Activated T-cell treated with anti-CD3 and anti-CD28 coated beads, Interleukin-2, amount 50 U/mL, for 4 hours (primary cell): ENCODE results near the gene PLB1. TPM values are rescaled to one million over a fixed set of nuclear protein-coding genes. Genes with fewer than 3 reads are reported as not detected.

ENCODE experiments used
- ATAC-seq, 2 donors: fragments of 200-7000 bp; cut with Tn5 transposase; one replicate each; pipeline ENCODE4 v1.10.0; 2021
- DNase-seq: peaks from one replicate; pipeline ENCODE4 v3.0.0-alpha.2; 2020
- H3K27me3 Mint-ChIP-seq: one replicate; pipeline ENCODE4 v1.8.0; 2021; ENCODE audit warnings: low read depth, mixed read lengths
- H3K36me3 Mint-ChIP-seq: one replicate; pipeline ENCODE4 v1.8.0; 2022; ENCODE audit warnings: mixed read lengths; ENCODE audit not compliant: insufficient read depth
- H3K4me1 Mint-ChIP-seq: one replicate; pipeline ENCODE4 v1.8.0; 2021; ENCODE audit warnings: low read depth, mixed read lengths
- H3K4me3 Mint-ChIP-seq: one replicate; pipeline ENCODE4 v1.8.0; 2021; ENCODE audit warnings: mild to moderate bottlenecking, moderate library complexity, mixed read lengths
- H3K9me3 Mint-ChIP-seq: one replicate; pipeline ENCODE4 v1.8.0; 2021; ENCODE audit warnings: mixed read lengths
- total RNA-seq, 3 donors: library from RNA; stranded (reverse); gene quantifications; one replicate each; pipeline ENCODE4 v1.2.1, GENCODE V29; 2021

PLB1 gene
- total RNA-seq, 3 donors from 2014 or later = 0.05 to 0.10 TPM; not detected in 1

DNA sequence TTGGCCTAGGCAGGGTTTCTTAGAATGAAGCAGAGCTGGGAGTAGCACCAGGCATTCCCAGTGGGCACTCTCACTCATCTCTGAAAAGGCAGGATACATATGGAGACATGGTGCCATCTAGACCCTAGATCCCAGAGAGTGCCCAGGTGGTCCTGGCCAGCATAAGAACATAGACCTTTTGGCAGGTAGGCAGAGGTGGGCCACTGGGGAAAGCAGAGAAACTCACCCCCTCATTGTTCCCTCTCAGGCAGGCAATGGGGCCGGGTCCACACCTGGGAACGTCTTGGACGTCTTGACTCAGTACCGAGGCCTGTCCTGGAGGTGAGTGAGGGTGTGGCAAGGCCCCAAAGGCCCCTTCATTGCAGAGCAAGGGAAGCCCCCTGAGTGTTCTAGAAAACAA lies 69.2 kb downstream of the PLB1 start:
- DNase-seq (no peak), ATAC-seq (no peak)
- Mint-ChIP-seq H3K27me3 (peaks cover 4% of the 10 kb centered on the region), H3K9me3 (no peaks in the 10 kb centered on the region), H3K4me1 (peaks cover 13% of the 10 kb centered on the region), H3K4me3 (no peak overlapping the region), H3K36me3 (no peaks in the 10 kb centered on the region)

DNA sequence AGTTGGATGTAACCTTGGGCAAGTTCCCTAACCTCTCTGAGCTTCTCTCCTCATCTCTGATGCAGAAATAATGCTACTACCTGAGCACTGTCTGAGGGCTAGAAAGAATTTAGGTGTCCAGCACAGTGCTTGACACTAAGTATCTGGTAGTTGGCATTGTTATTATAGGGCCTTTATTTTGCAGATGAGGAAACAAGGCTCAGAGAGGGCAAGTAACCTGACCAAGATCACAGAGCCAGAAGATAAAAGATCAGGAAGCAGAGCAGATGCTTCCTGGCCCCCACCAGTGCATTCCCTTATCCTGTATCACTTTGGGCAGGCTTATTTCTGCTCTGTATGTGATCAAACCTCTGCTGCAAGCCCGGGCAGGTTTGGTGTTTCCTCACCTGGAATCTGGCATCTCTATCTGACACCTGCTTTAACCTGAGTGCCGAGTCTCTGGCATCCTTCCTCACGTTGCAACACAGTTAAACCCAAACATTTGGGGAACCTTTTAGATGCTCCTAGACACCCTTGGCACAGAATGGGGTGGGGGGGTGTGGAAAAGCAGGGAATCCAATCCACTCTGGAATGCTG lies 69.9 kb downstream of the PLB1 start:
- Mint-ChIP-seq H3K4me3 (peak overlapping the region; percentile 87), H3K9me3 (no peaks in the 10 kb centered on the region), H3K27me3 (peaks cover 4% of the 10 kb centered on the region), H3K36me3 (no peaks in the 10 kb centered on the region), H3K4me1 (peaks cover 13% of the 10 kb centered on the region)
- DNase-seq = no peak
- no peak for ATAC-seq

GRCh38 chr2:28566521-28567041 lies 70.7 kb downstream of the PLB1 start:
- ATAC-seq (peak; percentile 97), DNase-seq (peak; percentile 91)
- peaks cover 13% of the 10 kb centered on the region for H3K4me1 Mint-ChIP-seq
- peaks cover 4% of the 10 kb centered on the region for H3K27me3 Mint-ChIP-seq
- peak overlapping the region; percentile 87 for H3K4me3 Mint-ChIP-seq
- peaks cover 5% of the 10 kb centered on the region for H3K9me3 Mint-ChIP-seq
- no peaks in the 10 kb centered on the region for H3K36me3 Mint-ChIP-seq

- Mint-ChIP-seq H3K4me1 (peaks cover 13% of the 10 kb centered on the region), H3K27me3 (peaks cover 4% of the 10 kb centered on the region), H3K4me3 (peak overlapping the region; percentile 87), H3K9me3 (peaks cover 7% of the 10 kb centered on the region), H3K36me3 (no peaks in the 10 kb centered on the region)
- ATAC-seq = peak; percentile 32 to 43
- no peak for DNase-seq
Measured at GRCh38 chr2:28567061-28567471, 71.2 kb downstream of the PLB1 start.

DNA sequence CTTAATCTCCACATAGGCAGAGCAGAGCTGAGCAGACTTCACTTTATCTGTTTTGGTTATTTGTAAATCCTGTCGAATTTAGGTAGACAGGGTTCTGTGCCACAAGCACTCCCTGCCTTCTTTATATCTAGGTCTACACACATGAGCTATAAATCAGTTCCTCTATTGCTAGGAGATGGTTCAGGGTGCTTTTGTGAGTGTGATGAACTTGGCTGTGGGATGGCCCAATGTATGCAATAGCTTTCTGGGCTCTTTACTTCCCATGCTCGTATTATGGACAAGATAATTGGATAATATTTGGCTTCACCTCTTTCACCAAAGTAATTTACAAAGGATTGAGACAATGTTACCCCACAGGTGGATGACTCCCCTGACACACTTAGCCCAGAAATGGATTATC lies 72.2 kb downstream of the PLB1 start:
- DNase-seq (no peak), ATAC-seq (no peak)
- Mint-ChIP-seq H3K9me3 (peaks cover 7% of the 10 kb centered on the region), H3K36me3 (no peaks in the 10 kb centered on the region), H3K4me1 (peaks cover 13% of the 10 kb centered on the region), H3K27me3 (peaks cover 1% of the 10 kb centered on the region), H3K4me3 (peak overlapping the region; percentile 87)

- no peak for DNase-seq
- Mint-ChIP-seq H3K36me3 (no peaks in the 10 kb centered on the region), H3K9me3 (peaks cover 7% of the 10 kb centered on the region), H3K27me3 (peaks cover 1% of the 10 kb centered on the region), H3K4me3 (no peak overlapping the region), H3K4me1 (peaks cover 13% of the 10 kb centered on the region)
- ATAC-seq = no peak
Measured at GRCh38 chr2:28568533-28568932, 72.7 kb downstream of the PLB1 start.

DNA sequence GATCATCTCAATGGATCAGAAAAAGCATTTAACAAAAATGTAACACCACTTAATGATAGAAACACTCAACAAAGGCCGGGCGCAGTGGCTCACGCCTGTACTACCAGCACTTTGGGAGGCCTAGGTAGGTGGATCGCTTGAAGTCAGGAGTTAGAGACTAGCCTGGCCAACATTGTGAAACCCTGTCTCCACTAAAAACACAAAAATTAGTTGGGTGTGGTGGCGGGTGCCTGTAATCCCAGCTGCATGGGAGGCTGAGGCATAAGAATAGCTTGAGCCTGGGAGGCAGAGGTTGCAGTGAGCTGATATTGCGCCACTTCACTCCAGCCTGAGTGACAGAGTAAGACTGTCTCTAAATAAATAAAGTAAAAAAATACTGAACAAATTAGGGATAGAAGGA lies 74.6 kb downstream of the PLB1 start:
- peaks cover 1% of the 10 kb centered on the region for H3K27me3 Mint-ChIP-seq
- DNase-seq (no peak), ATAC-seq (no peak)
- peaks cover 7% of the 10 kb centered on the region for H3K9me3 Mint-ChIP-seq
- no peaks in the 10 kb centered on the region for H3K36me3 Mint-ChIP-seq
- H3K4me3 Mint-ChIP-seq = no peak overlapping the region
- H3K4me1 Mint-ChIP-seq = peaks cover 13% of the 10 kb centered on the region

DNA sequence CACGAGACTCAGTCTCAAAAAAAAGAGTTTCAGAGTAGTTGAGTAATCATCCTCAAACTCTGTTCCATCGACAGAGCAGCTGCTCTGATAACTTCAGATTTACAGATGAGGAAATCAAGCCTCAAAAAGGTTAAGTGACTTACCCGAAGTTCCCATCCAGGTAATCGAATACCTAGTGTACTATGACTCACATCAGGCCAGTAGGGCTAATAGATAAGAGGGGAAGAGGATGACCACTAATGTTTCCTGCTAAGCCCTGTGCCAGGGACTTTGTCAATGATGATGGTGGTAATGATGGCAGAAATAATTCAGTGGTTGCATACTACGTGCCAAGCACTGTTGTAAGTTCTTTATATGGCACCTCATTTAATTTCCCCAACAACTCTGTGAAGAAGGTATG lies 80.9 kb downstream of the PLB1 start:
- no peak for DNase-seq
- Mint-ChIP-seq H3K9me3 (peaks cover under 1% of the 10 kb centered on the region), H3K4me3 (no peak overlapping the region), H3K27me3 (no peaks in the 10 kb centered on the region), H3K36me3 (no peaks in the 10 kb centered on the region), H3K4me1 (no peaks in the 10 kb centered on the region)
- ATAC-seq = no peak

GRCh38 chr2:28577791-28578680 lies 82.2 kb downstream of the PLB1 start:
- H3K4me3 Mint-ChIP-seq = no peak overlapping the region
- H3K4me1 Mint-ChIP-seq = no peaks in the 10 kb centered on the region
- H3K27me3 Mint-ChIP-seq = no peaks in the 10 kb centered on the region
- no peaks in the 10 kb centered on the region for H3K36me3 Mint-ChIP-seq
- ATAC-seq = no peak
- DNase-seq = no peak
- no peaks in the 10 kb centered on the region for H3K9me3 Mint-ChIP-seq

- H3K4me1 Mint-ChIP-seq = peaks cover 4% of the 10 kb centered on the region
- H3K4me3 Mint-ChIP-seq = no peak overlapping the region
- H3K9me3 Mint-ChIP-seq = no peaks in the 10 kb centered on the region
- DNase-seq (no peak), ATAC-seq (no peak)
- no peaks in the 10 kb centered on the region for H3K27me3 Mint-ChIP-seq
- H3K36me3 Mint-ChIP-seq = no peaks in the 10 kb centered on the region
Measured at GRCh38 chr2:28578774-28579173, 82.9 kb downstream of the PLB1 start.

DNA sequence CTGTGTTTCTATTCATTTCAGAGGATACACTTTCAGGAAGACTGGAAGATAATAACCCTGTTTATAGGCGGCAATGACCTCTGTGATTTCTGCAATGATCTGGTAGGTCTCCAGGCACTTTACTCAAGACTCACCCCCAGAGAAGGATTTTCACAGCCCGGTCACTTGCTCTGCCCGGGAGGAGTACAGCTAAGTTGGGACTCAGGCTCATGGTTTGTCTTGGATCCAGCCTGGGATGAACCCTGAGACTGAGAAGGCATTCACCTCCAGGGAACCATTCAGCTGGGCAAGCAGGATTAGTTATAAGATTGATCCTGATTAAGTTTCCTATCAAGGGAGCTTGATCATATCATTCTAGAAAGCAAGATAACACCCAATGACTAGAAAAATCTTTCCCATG lies 83.7 kb downstream of the PLB1 start:
- ATAC-seq (no peak), DNase-seq (no peak)
- Mint-ChIP-seq H3K27me3 (no peaks in the 10 kb centered on the region), H3K4me1 (peaks cover 12% of the 10 kb centered on the region), H3K36me3 (no peaks in the 10 kb centered on the region), H3K9me3 (no peaks in the 10 kb centered on the region), H3K4me3 (no peak overlapping the region)

- ATAC-seq (no peak), DNase-seq (no peak)
- no peaks in the 10 kb centered on the region for H3K9me3 Mint-ChIP-seq
- H3K4me1 Mint-ChIP-seq = peaks cover 15% of the 10 kb centered on the region
- H3K36me3 Mint-ChIP-seq = no peaks in the 10 kb centered on the region
- H3K27me3 Mint-ChIP-seq = no peaks in the 10 kb centered on the region
- H3K4me3 Mint-ChIP-seq = no peak overlapping the region
Measured at GRCh38 chr2:28580078-28580477, 84.2 kb downstream of the PLB1 start.

- no peak overlapping the region for H3K4me3 Mint-ChIP-seq
- DNase-seq = no peak
- no peaks in the 10 kb centered on the region for H3K27me3 Mint-ChIP-seq
- no peaks in the 10 kb centered on the region for H3K9me3 Mint-ChIP-seq
- no peaks in the 10 kb centered on the region for H3K36me3 Mint-ChIP-seq
- peaks cover 20% of the 10 kb centered on the region for H3K4me1 Mint-ChIP-seq
- no peak for ATAC-seq
Measured at GRCh38 chr2:28581312-28581711, 85.5 kb downstream of the PLB1 start.

DNA sequence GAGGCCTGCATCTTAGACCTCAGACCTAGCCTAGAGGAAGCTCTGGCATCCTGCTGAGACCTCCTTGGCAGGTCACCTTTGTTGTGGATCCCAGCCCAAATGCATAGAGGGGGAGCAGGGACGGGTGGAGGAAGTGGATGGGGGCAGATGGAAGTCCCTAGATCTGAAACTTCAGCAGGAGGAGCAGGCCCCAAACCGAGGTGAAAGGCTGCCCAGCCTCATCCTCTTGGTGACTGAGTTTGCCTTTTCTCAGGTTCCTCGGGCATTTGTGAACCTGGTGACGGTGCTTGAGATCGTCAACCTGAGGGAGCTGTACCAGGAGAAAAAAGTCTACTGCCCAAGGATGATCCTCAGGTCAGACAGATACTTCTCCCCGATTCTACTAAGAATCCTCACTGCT lies 86.3 kb downstream of the PLB1 start:
- H3K36me3 Mint-ChIP-seq = no peaks in the 10 kb centered on the region
- no peak for ATAC-seq
- H3K27me3 Mint-ChIP-seq = no peaks in the 10 kb centered on the region
- no peak overlapping the region for H3K4me3 Mint-ChIP-seq
- H3K4me1 Mint-ChIP-seq = peaks cover 26% of the 10 kb centered on the region
- no peak for DNase-seq
- no peaks in the 10 kb centered on the region for H3K9me3 Mint-ChIP-seq

DNA sequence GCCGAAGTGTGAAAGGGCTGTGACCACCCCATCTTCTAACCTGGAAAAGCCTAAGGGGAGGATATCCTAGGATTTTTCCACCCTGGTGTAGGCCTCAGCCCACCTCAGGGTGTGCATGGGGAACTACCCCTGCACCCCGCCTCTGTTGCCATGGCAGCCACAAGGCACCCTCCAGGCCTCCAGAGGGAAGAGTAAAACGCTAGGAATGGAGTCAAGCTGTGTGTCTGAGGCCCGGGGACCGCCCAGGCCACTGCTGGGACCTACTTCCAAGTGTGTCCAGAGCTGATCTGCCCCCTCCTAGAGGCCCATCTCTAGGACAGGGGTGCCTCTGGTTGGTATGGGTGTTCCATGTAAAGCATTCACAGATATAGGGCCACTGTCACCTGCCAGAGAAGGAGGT lies 86.7 kb downstream of the PLB1 start:
- H3K4me1 Mint-ChIP-seq = peaks cover 31% of the 10 kb centered on the region
- H3K27me3 Mint-ChIP-seq = no peaks in the 10 kb centered on the region
- DNase-seq (no peak), ATAC-seq (no peak)
- H3K4me3 Mint-ChIP-seq = no peak overlapping the region
- H3K36me3 Mint-ChIP-seq = no peaks in the 10 kb centered on the region
- no peaks in the 10 kb centered on the region for H3K9me3 Mint-ChIP-seq
